ENCODE results near the gene BMPR1B. TPM values are rescaled to one million over a fixed set of nuclear protein-coding genes. Genes with fewer than 3 reads are reported as not detected.
"Not testable (repeated sequence)": the region's sequence is repeated elsewhere in the genome, so short reads cannot be mapped to it uniquely, and the experiment has no call there.

The BMPR1B gene
- total RNA-seq, 1 donor from 2014 or later: 0.20 TPM

DNA sequence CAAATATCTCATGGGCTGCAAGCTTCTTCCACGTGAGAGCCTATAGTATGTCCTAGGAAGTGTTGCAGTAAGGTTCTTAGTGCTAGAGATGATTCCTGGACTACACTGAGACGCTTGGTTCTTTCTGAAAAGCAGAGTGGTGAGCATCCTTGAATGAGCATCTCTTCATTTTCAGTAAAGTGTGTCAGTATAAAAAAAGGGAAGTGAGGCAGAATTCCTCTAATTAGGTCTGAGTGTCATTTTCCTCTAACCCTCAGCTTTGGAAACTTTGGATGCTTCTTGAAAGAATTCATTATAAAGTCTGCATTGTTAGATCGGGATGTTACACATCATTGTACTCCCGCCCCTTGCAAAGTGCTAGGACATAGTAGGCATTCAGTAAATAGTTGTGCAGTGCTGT is 5.2 kb downstream of the BMPR1B start:
- DNase-seq (ENCODE audit: low read depth in 2 of 2): no peak

DNA sequence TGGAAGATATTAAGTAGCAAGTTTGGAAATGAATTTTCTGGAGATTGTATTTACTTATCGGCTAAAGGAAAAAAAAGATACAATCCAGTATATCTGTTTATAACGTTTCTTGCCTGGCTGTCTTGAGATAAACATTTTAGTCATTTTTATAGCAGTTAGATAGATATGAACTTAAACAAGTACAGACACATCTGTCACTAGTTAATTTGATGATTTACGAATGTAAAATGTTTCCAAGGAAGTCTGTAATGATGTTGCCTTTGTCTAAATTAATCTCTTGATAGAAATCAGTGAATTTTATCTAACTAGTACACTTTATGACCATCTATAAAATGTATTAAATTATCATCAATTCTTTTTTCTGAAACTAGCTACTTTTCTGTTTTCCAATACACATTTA is 5.7 kb downstream of the BMPR1B start:
- no peak for DNase-seq (ENCODE audit: low read depth in 2 of 2)

DNA sequence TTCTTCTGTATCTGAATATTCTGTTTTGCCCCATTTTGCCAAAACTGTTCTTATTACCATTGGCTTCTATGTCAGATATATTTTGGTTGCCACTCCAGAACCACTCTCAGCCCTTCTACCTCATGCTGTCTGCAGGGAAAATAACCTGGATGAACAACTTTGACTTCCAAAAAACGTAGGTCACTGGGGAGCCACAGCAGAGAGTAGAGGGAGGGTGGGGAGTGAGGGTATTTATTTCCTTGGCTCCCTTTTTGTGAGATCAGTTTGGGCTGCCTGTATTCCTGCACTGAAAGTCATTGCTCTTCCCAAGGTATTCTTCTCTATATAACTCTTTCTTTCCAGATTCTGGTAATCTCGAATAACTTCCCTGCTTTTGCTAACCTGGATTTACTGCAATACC is 6.3 kb downstream of the BMPR1B start:
- DNase-seq (ENCODE audit: low read depth in 2 of 2): no peak

DNA sequence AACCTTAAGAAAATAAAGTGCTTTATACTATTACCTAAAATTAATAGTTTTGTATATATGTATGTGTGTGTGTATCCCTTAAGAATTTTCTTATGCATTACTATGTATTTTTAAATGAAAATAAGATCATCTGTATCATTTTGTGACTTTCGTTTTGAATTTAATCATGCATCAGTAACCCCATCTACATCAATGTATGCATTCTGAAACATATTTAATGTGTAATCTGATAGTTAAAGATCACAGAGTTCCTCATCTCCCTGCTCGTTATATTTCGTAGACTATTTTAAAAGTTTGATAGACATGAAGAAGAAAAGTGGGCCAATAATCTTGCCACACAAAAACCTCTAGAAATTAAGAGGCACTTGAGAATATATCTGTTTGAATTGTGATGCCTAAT is 7.4 kb downstream of the BMPR1B start:
- no peak for DNase-seq (ENCODE audit: low read depth in 2 of 2)

DNA sequence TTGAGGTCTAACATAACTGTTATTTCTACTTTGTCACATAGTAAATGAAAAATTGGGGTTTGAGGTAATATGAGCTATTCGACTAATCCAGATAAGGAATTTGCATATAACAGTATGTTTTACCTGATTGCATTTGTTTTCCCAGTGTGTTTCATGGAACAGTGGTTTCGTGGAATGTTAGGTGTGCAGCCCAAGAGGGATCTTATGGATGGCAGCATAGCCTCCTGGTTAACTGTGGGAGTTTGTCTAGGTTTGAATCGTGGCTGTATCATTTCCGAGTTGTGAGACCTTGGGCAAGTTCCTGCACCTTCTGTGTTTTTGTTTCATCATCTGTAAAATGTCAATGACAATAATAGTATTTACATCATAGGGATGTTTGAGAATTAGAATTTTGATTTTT is 7.9 kb downstream of the BMPR1B start:
- DNase-seq (ENCODE audit: low read depth in 2 of 2): no peak

DNA sequence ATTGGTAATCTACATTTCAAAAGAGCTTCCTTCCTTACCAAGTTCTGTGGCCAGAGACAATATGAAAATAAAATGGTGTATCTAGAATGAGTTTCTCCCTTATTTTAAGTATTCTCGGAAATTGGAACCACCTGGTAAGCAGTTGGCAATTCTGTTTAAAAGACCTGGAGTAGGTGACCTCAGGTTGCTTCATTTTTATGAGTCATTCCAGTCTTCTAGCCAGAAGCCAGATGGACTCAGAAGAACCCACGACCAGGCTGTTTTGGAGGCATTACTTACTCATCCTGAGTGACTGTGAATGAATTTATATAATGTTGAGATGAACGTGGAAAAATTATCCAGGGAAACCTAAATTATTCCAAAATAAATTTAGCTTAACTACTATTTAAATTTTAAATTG is 9.1 kb downstream of the BMPR1B start:
- DNase-seq (ENCODE audit: low read depth in 2 of 2): no peak

DNA sequence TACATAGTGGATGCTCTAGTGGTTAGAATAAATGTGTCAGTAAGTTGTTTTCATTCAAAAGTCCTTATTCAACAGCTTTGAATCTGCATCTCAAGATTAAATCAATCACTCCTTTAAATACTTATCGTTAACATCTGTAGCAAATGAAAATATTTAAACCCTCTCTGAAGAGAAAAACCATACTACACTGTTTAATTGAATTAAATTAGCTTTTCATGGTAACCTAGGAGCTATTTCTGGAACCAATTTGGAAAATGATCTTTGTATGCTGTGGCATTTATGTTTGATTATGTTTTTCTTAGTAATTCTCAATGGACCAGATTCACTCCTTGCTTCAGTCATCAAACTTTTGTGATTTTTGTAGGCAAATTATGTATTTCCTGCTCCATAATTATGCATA is 9.7 kb downstream of the BMPR1B start:
- no peak for DNase-seq (ENCODE audit: low read depth in 2 of 2)

DNA sequence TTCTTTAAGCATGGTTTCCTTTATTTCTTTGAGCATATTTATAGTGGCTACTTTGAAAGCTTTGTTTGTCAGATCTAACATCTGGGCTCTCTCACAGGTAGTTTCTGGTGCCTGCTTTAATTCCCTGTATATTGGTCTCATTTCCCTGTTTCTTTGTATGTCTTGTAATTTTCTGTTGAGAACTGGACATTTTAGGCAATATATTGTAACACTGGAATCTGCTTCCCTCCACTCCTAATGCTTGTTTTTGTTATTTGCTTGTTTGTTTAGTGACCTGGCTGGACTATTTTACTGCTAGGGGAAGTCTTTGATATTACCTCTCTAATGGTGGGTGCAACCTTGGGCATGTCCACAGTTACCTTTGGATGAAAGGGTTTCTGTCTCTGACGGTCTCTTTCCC is 25.0 kb downstream of the BMPR1B start:
- no peak for DNase-seq (ENCODE audit: low read depth in 2 of 2)

DNA sequence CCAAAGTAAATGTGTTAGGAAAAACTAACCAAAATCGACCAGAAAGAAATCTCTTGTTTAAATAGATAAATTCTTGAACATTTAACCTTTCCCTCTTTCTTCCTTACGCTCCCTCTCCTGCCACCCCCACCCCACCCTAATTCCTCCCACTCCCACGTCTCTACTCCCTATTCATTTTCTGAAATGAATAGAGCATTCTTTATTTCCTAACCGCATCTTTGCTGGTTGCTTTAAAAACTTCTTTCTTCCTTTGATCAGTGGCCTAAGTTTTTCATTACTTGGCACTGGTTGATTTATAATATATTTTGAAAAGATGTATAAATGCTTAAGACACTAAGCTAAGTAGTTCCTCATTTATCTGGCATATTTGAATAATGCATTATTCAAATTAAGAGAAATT is 33.9 kb downstream of the BMPR1B start:
- DNase-seq (ENCODE audit: low read depth in 2 of 2): no peak

DNA sequence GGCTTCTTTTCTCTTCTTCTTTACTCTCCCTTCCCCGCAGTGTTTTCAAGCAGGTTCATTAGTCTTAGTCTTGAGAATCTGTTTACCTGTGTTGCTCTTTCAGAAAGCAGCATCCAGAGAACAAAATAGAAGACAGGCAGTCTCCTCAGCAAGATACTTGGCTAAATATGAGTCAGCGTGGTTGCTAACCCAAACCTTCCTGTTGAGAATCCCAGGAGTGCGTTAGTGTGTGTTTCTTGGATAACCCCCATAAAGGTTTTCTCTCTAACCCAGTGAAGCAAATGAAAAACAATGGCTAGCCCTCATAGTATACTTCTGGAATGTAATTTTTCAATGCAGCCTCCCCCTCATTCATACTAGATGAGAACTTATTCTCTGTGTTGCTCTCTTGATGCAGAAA is 41.1 kb downstream of the BMPR1B start:
- no peak for DNase-seq (ENCODE audit: low read depth in 2 of 2)

DNA sequence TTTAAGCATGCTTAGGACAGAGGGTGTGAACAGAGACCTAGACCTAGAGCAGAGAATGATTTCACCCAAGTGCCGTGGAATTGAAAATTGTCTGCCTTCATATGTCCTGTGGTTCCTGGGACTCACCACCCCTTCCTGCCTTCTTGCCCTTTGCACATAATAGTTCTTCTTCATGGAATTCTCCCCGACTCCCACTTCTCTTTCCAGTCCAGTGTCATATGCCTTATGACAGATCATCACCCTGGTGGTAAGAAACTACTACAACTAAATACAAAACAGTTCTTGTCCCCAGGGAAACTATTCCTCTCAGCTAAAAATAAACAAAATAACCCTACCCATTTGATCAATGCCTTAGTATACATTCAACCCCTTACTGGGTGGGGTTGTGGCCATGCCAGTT is 43.3 kb downstream of the BMPR1B start:
- no peak for DNase-seq (ENCODE audit: low read depth in 2 of 2)

DNA sequence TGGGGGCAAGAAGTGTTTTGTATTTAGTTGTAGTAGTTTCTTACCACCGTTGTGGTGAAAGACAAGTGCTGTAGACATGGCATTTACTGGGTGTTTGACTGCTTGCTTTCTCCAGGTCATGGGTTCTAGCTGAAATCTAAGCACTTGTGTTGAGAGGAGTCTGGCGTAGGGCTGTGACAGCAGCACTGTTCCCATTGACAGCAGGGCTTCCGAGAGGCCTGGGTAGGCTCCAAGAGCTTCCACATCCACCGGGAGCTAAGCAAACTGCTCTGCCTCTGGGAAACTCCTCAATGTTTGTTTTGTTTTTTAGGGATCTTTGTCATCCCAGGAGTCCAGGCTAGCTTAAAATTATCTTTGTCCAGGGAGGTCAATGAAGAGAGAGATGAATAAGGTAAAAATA is 44.3 kb downstream of the BMPR1B start:
- DNase-seq (ENCODE audit: low read depth in 2 of 2): no peak

DNA sequence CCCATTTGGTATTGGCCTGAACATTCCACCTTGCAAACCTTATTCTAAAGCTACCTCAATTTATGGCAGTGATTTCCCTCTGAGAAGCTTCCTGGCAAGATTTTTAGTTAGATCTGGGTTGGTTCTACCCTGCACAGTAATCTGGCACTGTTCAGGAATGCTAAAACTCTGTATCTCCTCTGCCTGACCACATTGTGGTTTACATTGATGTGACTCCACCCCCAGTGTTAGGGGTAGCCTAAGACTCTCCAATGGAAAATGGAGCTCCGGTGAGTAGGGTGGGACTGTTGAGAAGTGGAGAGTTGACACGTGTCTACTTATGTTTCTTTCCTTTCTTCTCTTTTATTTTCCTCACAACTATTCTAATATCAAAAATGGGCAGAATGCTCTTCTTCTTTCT is 45.4 kb downstream of the BMPR1B start:
- DNase-seq (ENCODE audit: low read depth in 2 of 2): no peak

DNA sequence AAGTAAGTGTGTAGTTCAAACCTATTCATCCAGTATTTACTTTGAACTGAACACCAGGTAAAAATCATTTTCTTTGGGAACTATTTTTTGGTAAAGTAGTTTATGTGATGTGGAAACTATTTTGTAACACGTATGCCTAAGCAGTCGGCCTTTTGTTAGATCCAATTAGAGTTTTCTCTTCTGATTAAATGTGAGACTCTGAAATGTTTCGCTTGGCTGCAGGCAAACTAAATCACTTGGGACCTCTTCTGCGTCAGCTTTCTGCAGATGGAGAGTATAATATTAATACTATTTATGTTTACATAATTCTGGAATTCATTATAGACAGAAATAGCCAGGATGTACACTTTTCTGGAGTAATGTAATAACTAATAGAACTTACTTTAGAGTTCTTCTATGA is 46.9 kb downstream of the BMPR1B start:
- DNase-seq (ENCODE audit: low read depth in 2 of 2): no peak

DNA sequence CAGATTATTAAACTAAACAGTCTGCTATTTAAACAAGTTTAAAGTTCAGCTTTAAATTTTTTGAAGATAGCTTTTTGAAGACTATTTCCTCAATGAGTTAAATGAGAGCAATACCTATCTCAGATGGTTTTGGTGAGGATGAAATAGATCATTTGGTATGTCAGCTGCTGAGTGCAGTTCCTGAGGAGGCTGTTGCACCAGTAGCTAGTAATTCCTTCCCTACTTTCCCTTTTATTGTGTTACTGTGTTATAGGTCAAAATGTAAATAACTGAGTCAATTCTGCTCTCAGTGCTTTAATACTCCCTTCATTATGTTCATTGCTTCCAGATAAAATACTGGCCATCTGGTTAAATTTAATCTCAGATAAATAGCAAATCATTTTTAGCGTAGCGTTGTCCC is 48.6 kb downstream of the BMPR1B start:
- no peak for DNase-seq (ENCODE audit: low read depth in 2 of 2)

DNA sequence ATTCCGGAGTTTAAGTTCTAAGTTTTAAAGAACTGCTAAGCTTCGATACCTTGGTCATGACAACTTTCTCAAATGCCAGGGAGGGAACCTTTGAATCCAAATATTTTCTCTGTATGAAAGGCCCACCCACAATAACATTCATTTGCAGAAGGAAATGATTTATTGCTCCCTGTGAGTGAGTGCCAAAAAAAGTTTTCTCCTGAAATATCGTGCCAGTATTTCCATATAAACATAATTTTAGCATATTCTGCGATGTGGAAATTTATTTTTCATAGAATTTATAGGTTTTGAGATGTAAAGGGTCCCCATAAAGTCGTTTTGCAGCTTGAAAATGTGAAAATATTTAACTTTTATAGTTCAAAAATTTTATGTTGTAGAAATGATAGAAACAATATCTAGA is 53.9 kb downstream of the BMPR1B start:
- peak in 1 of 2 donors; percentile 63 for DNase-seq (ENCODE audit: low read depth in 2 of 2)

DNA sequence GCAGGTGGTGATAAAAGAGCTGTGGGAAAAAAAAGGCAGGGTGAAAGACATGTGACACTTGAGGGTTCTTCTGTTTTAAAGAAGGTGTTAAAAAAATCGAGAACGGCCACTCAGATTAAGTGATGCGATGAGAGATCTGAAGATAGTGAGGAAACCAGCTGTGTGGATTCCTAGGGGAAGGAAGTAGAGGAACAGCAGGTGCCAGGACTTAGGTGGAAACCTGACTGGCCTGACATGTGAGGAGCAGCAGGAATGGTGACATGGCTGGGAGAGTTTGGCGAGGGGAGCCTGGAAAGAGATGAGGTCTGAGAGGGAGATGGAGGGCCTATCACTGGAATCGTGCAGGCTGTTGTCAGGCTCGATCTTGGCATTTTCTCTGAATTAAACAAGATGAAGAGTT is 55.5 kb downstream of the BMPR1B start:
- DNase-seq (ENCODE audit: low read depth in 2 of 2): no peak

DNA sequence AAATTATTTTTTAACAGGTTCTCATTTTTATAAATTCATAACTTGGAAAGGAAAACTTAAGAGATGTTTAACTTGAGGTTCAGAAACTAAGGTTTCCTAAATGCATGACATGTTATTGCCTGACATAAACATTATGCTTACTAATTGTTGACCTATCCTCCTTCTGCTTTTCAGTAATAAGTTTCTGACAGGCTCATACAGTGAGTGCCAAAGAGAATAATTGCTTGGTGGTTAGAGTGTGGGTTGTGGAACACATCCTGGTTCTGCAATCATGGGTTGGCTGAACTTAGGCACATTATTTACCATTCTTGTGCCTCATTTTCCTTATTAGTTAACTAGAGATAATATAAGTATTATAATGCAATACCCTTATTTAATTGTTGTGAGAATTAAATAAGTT is 56.5 kb downstream of the BMPR1B start:
- no peak for DNase-seq (ENCODE audit: low read depth in 2 of 2)

DNA sequence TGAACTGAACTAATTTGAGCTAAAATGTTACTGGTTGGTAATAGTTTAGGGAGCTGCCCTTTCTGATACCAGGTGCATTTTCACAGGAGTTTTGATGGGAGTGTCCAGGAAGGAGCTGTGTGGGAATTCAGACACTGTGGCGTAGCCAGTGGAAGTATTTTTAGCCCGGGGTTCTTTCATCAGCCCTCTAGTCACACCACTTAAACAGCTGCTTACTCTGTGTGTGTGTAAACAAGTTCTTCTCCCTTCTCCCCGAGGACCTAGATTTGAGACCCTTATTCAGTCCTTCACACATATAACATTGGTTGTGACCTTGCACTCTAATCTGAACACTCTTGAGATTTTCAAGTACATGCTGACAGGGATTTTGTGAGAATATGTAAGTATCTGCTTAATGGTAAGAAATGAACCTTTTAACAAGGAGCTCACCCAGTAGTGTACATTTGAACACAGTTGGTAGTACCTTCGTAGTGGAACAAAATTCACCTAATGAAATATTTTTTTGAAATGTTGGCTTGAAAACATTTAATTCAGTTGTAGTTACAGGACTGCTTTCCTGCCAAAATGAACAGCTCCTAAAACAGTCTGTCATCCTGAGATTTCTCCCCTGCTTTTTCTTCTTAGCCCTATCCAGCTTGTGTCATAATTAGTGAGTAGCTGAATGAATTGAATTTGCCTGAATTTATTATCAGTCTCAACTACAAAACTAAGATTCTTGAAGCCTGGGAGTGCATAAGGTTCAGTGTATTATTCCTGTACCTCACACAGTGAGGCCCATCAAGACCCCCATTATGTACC is 61.8 kb downstream of the BMPR1B start:
- DNase-seq (ENCODE audit: low read depth in 2 of 2): no peak

DNA sequence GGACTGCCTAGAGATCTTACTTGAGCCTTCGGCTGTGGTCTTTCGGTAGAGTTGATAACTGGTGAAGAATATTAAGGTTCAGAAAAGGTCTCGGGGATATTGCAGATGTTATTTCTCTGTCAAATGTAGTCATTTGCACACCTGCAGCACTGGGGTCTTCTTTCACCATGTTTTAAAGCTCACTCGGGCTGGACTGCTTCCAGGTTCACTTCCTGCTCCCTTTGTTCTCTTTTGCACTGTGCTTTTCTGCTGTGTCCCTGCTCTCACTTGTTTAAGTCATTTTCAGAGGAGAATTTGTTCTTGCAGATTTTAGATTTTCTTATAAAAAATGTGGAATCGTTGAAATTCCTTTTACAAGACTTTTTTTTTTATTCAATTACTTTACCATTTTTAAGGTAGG is 68.5 kb downstream of the BMPR1B start:
- peak; percentile 2 to 77 for DNase-seq (ENCODE audit: low read depth in 2 of 2)

DNA sequence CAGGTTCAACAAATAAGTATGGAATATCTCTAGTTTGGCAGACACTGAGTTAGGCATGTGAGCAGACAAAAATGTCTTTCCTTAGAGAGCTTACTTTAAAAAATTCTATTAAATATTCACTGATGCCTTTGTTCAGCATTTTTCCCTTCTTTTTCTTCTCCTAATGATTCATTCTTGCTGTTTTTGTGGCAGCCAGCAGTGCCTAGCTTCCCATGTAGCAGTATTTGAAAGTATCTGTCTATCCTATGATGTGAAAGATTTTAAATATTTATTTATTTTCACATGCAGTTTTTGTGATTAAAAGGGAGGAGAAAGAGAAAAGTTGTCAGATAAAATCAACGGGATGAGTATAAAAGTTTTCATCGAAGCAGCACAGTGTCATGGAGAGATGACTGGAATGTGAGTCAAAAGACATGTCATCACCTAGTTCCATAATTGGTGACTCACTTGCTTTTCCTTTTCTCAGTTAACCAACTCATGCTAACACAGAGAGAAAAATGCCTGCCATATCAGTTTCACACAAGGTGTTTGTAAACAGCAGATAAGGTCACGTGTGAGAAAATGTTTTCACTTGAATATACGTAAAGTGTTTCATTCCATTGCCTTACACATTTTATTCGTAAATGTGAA is 69.8 kb downstream of the BMPR1B start:
- DNase-seq (ENCODE audit: low read depth in 2 of 2): peak; percentile 73 to 93

DNA sequence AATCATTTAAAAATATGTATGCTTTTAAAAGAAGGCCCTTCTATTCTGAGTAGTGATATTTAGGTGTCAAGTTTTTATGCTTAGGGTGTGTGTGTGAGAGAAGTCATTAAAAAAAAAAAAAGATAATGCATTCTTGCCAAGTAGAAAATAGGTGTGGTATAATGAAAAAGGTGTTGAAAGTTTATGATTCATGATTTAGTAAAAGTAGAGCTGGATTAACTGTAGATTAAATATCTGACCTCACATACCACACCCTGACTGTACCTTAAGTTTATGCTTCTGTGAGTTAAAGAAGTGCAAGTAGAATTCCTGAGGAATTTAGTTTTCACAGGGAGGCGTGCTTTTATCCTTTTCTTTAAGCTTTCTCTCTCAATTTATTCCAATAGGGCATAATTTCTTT is 71.1 kb downstream of the BMPR1B start:
- DNase-seq (ENCODE audit: low read depth in 2 of 2): no peak

DNA sequence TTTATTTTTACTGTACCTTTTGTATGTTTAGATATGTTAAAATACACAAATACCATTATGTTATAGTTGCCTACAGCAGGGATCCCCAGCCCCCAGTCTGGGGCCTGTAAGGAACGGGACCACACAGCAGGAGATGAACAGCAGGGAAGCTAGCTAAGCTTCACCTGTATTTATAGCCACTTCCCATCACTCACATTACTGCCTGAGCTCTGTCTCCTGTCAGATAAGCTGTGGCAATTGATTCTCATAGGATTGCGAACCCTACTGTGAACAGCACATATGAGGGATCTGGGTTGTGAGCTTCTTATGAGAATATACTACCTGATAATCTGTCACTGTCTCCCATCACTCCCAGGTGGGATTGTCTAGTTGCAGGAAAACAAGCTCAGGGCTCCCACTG is 73.9 kb downstream of the BMPR1B start:
- no peak for DNase-seq (ENCODE audit: low read depth in 2 of 2)

DNA sequence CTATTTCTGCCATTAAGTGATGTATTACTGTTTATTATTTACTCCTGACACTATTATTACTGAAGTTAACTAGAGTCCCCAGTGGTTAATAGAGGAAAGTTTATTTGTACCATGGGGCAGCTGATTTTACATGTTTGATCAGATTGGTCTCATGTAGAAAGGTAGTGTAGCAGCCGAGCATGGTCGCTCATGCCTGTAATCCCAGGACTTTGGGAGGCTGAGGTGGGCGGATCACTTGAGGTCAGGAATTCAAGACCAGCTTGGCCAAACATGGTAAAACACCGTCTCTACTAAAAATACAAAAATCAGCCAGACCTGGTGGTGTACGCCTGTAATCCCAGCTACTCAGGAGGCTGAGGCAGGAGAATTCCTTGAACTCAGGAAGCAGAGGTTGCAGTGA is 74.6 kb downstream of the BMPR1B start:
- DNase-seq (ENCODE audit: low read depth in 2 of 2): not testable (repeated sequence)

Data from lung microvascular endothelial cell (primary cell).